Stimulated activated CD8-positive, alpha-beta memory T cell treated with anti-CD3 and anti-CD28 coated beads, Interleukin-12 subunit alpha, Interleukin-12 subunit beta, amount 100 ng/mL, for 1 hour (primary cell): ENCODE measurements around the gene MLC1.

Source experiments
- DNase-seq: peaks from one replicate; pipeline ENCODE4 v3.0.0-alpha.2; 2020; ENCODE audit warnings: low read depth

The MLC1 gene

GRCh38 chr22:50058061-50058905 is 26.9 kb downstream of the MLC1 start, which contains the start of gene TTLL8:
TSS of gene TTLL8 (minus strand) at chr22:50058298.
- DNase-seq: no peak

DNA sequence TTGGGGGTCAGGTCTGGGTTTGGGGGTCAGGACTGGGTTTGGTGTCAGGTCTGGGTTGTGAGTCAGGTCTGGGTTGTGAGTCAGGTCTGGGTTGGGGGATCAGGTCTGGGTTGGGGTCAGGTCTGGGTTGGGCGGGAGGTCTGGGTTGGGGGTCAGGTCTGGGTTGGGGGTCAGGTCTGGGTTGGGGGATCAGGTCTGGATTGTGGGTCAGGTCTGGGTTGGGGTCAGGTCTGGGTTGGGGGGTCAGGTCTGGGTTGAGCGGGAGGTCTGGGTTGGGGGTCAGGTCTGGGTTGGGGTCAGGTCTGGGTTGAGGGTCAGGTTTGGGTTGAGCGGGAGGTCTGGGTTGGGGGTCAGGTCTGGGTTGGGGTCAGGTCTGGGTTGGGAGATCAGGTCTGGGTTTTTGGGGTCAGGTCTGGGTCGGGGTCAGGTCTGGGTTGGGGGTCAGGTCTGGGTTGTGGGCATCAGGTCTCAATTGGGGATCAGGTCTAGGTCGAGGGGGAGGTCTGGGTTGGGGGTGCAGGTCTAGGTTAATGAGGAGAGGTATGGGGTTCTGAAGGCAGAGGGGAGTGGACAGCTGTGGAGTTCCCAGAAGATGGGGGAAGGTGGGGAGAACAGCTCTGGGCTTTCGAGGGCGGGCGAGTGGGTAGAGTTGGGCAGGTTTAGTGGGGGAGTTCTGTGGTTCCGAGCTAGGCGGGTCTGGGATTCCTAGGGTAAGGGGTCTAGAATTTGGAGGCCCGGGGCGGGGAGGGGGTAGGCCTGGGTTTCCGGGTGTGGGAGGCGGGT is 27.8 kb downstream of the MLC1 start:
- no peak for DNase-seq

- DNase-seq: no peak
Observed at GRCh38 chr22:50056214-50056972, 28.8 kb downstream of the MLC1 start.

GRCh38 chr22:50053861-50054260 is 31.4 kb downstream of the MLC1 start:
- no peak for DNase-seq

- no peak for DNase-seq
Observed at GRCh38 chr22:50051930-50052329, 33.3 kb downstream of the MLC1 start.

GRCh38 chr22:50049299-50050195 is 35.7 kb downstream of the MLC1 start:
- no peak for DNase-seq

DNA sequence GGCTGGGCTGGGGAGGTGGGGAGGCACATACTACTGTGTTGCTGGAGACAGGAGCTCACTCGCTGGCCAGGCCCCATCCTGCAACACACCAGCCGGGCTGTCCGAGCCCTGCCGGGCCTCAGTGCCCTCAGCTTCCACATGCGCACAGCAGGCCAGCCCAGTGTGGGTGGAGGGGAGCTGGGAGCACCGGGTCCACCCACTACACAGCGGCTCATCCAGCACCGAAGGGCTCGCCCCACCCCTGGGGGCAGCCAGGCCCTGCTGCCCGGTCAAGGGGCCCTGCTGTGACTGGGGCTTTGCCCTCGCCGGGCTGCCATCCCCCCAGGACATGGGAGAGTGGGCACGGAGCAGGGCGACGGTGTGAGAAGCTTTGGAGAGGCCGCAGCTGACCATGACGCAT is 36.4 kb downstream of the MLC1 start:
- DNase-seq: no peak

DNA sequence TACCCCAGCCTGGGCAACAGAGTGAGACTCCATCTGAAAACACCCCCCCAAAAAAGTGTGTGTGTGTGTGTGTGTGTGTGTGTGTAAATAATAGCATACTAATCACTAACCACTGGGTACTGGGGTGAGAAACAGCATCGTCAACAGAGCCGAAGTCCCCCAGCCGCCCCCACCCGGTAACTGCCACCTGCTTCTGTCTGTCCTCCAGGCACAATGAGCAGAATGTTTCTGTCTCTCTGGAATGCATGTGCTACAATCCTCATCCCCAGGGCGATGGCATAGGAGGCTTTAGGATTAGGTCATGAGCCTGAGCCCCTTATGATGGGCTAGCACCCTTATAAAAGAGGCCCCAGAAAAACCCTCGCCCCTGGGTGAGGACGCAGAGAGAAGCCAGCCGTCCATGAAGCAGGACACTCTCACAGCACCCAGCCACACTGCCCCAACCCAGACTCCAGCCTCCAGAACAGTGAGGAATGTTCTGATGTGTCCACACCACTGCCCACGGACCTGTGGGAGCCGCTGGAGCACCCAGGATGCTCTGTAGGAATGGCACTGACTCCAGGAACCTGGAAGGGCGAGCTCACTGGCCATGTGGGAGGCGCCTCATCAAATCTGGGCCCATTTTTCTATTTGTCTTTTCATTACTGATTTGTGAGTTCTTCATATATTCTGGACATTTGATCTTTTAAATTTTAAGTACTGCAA is 37.0 kb downstream of the MLC1 start:
- no peak for DNase-seq

DNA sequence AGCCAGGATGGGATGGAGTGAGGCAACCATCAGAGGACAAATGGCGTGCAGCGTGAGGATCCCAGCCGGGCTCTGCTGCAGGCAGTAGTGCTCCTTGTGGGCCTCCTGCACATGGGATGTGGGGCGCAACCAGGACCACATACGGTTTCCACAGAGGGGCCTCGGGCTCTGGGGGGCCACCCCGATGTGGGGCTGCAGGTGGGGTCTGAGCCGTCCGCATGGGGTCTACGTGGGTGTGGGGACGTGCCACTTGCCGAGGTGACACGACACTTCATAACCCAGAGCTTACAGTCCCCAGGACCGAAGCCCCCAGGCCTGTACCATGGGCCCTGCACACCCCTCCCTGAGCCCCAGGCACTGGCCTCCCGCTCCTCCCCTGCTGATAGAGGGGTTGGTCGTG is 37.9 kb downstream of the MLC1 start:
- DNase-seq: no peak

DNA sequence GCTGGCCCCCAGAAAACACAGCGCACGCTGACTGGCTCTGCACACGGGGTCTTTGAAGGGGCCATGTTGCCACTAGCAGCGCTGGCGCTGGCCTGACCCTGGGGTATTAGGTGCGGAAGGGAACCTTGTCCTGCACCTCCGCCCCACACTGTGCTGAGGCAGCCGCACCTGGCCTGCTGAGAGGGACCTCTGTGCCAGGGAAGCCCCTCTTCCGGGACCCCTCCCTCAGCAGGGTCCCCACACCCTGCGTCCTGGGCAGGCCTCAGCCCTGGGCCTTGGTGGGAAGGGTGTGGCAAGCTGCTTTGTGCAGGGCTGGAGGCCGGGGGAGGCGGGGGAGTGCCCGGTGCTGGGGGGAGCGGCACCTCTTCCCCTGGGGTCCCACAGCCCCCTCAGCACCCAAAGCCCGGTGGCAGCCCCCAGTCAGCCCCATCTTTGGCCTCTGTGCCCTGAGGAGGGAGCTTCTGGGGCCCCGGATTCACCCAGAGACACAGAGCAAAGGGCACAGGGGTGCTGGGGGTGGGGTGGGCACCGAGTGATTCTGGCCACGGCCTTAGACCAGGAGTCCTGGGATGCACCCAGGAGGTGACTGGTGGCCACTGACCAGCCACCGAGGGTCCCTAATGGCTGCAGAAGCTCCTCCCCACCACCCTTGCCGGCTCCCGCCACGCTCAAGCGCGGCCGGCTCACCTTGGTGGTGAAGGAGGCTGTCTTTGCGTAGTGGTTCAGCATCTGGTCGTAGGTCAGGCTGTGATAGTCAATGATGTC is 38.6 kb downstream of the MLC1 start:
- DNase-seq: no peak

GRCh38 chr22:50046019-50046415 is 39.2 kb downstream of the MLC1 start:
- DNase-seq: no peak

DNA sequence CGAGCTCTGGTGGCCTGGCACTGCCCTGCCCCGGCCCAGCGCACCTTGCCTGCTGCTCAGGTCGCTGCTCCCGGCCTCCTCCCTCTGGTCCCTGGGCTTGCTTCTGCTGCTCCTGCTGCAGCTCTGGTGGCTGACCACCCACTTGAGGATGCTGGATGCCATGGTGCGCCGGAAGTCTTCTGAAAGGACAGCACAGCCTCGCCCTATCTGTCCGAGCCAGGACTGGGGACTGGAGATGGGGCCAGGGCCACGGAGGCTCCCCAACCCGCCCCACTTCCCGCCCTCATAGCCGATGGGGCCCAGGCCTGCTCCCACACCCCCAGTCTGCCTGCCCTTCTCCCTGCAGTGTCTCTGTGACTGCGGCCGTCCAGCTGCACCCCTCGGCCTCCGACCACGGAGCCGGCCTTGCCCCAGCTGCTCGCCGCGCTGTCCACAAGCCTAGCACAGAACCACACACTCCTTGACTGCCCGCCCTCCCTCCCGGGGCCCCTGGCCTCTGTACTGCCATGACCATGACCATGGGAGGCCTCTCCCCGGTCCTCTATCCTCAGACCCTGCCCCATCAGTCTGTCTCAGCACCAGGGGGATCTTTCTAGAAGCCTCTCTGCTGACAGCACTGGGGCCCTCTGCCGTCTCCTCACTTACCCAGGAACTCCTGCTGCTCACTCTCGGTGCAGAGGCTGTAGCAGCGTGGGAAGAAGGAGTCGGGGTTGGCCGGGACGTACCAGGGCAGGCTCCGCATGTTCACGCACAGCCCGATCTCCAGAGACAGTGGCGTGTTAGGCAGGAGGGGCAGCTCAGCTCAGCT is 39.8 kb downstream of the MLC1 start:
- no peak for DNase-seq

GRCh38 chr22:50044485-50045118 is 40.6 kb downstream of the MLC1 start:
- no peak for DNase-seq

DNA sequence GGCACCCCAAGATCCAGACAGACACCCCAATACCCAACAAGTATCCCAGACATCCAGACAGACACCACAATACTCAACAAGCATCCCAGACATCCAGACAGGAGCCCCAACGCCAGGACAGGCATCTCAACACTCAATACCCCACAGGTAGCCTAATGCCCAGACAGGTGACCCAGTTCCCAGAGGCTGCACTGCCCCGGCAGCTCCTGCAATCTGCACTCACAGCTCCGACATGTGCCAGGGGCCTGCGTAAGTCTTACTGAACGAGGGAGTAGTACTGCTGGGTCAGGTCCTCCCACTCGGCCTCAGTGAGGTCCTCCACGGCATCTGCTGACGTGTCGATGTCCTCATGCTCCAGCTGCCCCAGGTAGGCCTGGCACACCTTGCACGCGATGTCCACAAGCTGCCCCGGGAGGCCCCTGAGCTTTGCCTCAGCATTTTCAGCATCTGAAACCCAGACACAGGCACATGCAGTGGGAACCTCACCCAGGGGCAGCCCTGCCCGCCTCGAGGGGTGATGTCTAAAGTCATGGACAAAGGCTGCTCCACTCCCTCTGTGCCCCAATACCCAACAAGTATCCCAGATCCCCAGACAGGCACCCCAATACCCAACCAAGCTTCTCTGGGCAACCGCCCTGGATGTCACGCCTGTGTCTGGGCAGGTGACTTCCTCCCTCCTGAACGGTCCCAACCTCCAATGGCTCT is 43.7 kb downstream of the MLC1 start:
- DNase-seq: no peak

GRCh38 chr22:50040717-50041116 is 44.5 kb downstream of the MLC1 start:
- DNase-seq: no peak

- DNase-seq: no peak
Observed at GRCh38 chr22:50039669-50040443, 45.4 kb downstream of the MLC1 start.

- DNase-seq: no peak
Observed at GRCh38 chr22:50035976-50036724, 49.1 kb downstream of the MLC1 start.
